ENCODE measurements around the gene SLC2A5. TPM values are rescaled to one million over a fixed set of nuclear protein-coding genes. Genes with fewer than 3 reads are reported as not detected.
A peak's percentile ranks its signal among the peaks of the same experiment; 100 is the strongest.

The SLC2A5 gene
- total and polyA plus RNA-seq, 9 of the 15 experiments (the other 6 are each of a cell fraction or from before 2014, with no cell fraction given) = 0.08 TPM; not detected in 8

DNA sequence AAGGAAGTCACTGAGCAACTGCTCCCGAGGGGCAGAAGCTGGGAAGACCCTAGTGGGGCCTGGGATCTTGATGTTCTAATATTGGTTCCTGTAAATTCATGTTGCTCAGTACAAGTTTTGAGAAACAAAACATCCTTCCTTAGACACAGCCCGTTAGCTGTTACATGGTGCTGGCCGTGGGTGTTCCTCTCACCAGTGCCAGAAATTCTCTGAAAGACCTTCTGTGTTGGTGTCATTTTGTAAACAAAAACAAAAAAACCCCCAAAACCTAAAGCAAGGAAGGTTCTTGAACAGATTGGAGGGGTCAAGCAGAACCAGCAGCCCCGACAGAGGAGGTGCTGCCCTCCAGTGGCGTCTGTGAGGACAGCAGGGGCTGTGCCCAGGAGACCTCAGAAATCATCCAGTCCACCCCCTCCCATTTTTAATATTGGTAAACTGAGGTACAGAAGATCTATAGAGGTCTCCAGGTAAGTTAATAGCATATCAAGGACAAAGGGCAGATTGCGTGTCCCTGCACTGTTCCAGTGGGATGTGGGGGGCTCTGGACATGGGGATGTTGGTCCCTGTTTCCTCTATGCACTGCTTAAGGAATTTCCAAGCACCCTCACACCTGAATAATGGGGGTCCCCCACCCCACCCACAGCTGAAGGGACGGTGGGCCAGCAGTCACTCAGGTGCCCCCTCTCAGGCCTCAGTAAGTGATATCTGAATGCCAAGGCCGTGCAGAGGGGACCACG lies 81.4 kb downstream of the SLC2A5 start (continued):
- TF ChIP-seq, protein P1, sequence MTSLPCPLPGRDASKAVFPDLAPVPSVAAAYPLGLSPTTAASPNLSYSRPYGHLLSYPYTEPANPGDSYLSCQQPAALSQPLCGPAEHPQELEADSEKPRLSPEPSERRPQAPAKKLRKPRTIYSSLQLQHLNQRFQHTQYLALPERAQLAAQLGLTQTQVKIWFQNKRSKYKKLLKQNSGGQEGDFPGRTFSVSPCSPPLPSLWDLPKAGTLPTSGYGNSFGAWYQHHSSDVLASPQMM (CRISPR knock-in tag; IDR thresholded peaks at IDR 0.05) = no peak
- TF ChIP-seq CSDE1 (IDR thresholded peaks at IDR 0.05) (no peak), NONO (IDR thresholded peaks at IDR 0.05; ENCODE audit: low read depth in 2 of 2, low read length in 1 of 2) (no peak), YBX1 (IDR thresholded peaks at IDR 0.05) (no peak), KAT8 (IDR thresholded peaks at IDR 0.05; ENCODE audit: low read depth) (no peak), NUFIP1 (IDR thresholded peaks at IDR 0.05; ENCODE audit: partially characterized antibody) (no peak), FIP1L1 (IDR thresholded peaks at IDR 0.05; ENCODE audit: low read depth, low read length, poor library complexity, severe bottlenecking) (no peak), CCNT2 (IDR thresholded peaks at IDR 0.05; ENCODE audit: borderline replicate concordance, extremely low read depth, insufficient read length, low read depth, low read length) (no peak), SOX6 (IDR thresholded peaks at IDR 0.05) (no peak), KDM2B (CRISPR knock-in tag; IDR thresholded peaks at IDR 0.05) (no peak), RCOR1 (IDR thresholded peaks at IDR 0.05; ENCODE audit: borderline replicate concordance in 1 of 2, low read depth in 2 of 2, low read length in 2 of 2) (no peak), ATF7 (IDR thresholded peaks at IDR 0.05) (no peak), ZSCAN29 (IDR thresholded peaks at IDR 0.05) (no peak), XRCC5 (IDR thresholded peaks at IDR 0.05; ENCODE audit: low read depth, low read length) (peak; percentile 56; the same call in 1 of the 2 replicates), ZNF212 (CRISPR knock-in tag; IDR thresholded peaks at IDR 0.05) (no peak), SP1 (CRISPR knock-in tag; IDR thresholded peaks at IDR 0.05) (no peak), ETV1 (tag; conservative IDR thresholded peaks at IDR 0.05; ENCODE audit: low read depth) (no peak), MEF2D (tag; conservative IDR thresholded peaks at IDR 0.05; ENCODE audit: low read depth) (no peak), ZBTB7A (IDR thresholded peaks at IDR 0.05; ENCODE audit: borderline replicate concordance, control insufficient read depth, low read depth, low read length) (peak; percentile 64; the same call in 1 of the 2 replicates)
- TF ChIP-seq, protein P2, sequence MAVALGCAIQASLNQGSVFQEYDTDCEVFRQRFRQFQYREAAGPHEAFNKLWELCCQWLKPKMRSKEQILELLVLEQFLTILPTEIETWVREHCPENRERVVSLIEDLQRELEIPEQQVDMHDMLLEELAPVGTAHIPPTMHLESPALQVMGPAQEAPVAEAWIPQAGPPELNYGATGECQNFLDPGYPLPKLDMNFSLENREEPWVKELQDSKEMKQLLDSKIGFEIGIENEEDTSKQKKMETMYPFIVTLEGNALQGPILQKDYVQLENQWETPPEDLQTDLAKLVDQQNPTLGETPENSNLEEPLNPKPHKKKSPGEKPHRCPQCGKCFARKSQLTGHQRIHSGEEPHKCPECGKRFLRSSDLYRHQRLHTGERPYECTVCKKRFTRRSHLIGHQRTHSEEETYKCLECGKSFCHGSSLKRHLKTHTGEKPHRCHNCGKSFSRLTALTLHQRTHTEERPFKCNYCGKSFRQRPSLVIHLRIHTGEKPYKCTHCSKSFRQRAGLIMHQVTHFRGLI (CRISPR knock-in tag; IDR thresholded peaks at IDR 0.05) = no peak
- TF ChIP-seq, protein P3, sequence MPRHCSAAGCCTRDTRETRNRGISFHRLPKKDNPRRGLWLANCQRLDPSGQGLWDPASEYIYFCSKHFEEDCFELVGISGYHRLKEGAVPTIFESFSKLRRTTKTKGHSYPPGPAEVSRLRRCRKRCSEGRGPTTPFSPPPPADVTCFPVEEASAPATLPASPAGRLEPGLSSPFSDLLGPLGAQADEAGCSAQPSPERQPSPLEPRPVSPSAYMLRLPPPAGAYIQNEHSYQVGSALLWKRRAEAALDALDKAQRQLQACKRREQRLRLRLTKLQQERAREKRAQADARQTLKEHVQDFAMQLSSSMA (CRISPR knock-in tag; IDR thresholded peaks at IDR 0.05) = no peak
- TF ChIP-seq, protein P4, sequence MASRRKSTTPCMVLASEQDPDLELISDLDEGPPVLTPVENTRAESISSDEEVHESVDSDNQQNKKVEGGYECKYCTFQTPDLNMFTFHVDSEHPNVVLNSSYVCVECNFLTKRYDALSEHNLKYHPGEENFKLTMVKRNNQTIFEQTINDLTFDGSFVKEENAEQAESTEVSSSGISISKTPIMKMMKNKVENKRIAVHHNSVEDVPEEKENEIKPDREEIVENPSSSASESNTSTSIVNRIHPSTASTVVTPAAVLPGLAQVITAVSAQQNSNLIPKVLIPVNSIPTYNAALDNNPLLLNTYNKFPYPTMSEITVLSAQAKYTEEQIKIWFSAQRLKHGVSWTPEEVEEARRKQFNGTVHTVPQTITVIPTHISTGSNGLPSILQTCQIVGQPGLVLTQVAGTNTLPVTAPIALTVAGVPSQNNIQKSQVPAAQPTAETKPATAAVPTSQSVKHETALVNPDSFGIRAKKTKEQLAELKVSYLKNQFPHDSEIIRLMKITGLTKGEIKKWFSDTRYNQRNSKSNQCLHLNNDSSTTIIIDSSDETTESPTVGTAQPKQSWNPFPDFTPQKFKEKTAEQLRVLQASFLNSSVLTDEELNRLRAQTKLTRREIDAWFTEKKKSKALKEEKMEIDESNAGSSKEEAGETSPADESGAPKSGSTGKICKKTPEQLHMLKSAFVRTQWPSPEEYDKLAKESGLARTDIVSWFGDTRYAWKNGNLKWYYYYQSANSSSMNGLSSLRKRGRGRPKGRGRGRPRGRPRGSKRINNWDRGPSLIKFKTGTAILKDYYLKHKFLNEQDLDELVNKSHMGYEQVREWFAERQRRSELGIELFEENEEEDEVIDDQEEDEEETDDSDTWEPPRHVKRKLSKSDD (conservative IDR thresholded peaks at IDR 0.05; ENCODE audit: low read length) = 0 out of 2 replicates have a peak, but pooled peaks have one; percentile 51
- TF ChIP-seq, protein P5, sequence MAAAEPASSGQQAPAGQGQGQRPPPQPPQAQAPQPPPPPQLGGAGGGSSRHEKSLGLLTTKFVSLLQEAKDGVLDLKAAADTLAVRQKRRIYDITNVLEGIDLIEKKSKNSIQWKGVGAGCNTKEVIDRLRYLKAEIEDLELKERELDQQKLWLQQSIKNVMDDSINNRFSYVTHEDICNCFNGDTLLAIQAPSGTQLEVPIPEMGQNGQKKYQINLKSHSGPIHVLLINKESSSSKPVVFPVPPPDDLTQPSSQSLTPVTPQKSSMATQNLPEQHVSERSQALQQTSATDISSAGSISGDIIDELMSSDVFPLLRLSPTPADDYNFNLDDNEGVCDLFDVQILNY (CRISPR knock-in tag; IDR thresholded peaks at IDR 0.05) = no peak
